K562 (cell line): Measurements from ENCODE around the gene SORT1. TPM values are rescaled to one million over a fixed set of nuclear protein-coding genes. Genes with fewer than 3 reads are reported as not detected.

Experiments
- GATAD2A ChIP-seq: fragments of 450-650 bp; IDR thresholded peaks from 2 replicates; pipeline ENCODE4 v1.6.1; 2017
- MYBL2 ChIP-seq, 2 experiments: fragments of 450-650 bp in 1 of 2; sonication (generic) in 1 of 2; formaldehyde crosslinking in 1 of 2; IDR thresholded peaks; 2 replicates each; pipeline versions ENCODE4 v1.6.1 to v1.8.1; 2017 to 2022; ENCODE audit warnings: borderline replicate concordance in 1 of 2, inconsistent platforms in 1 of 2, low read depth in 1 of 2, mild to moderate bottlenecking in 1 of 2, missing genetic modification reagents in 1 of 2, moderate library complexity in 1 of 2
- ZBTB11 ChIP-seq, 3 experiments: fragments of 200-800 bp in 1 of 3; fragments of 250-450 bp in 1 of 3; fragments of 450-650 bp in 1 of 3; sonication (Bioruptor Pico) in 1 of 3; sonication (Bioruptor generic) in 1 of 3; formaldehyde crosslinking in 1 of 3; IDR thresholded peaks; 2 replicates each; pipeline versions ENCODE4 v1.6.1 to v1.8.0; 2016 to 2022; ENCODE audit warnings: mild to moderate bottlenecking in 2 of 3, missing genetic modification characterization in 2 of 3, missing compliant biosample characterization in 1 of 3, moderate library complexity in 1 of 3
- ZFP30 ChIP-seq: fragments of 250-450 bp; sonication (Bioruptor Pico); IDR thresholded peaks from 2 replicates; pipeline ENCODE4 v1.8.0; 2022; ENCODE audit warnings: moderate library complexity, mild to moderate bottlenecking, inconsistent platforms, borderline replicate concordance
- ZNF232 ChIP-seq: sonication (generic); formaldehyde crosslinking; IDR thresholded peaks from 2 replicates; pipeline ENCODE4 v1.8.0; 2022; ENCODE audit warnings: mild to moderate bottlenecking, missing genetic modification reagents
- polyA plus RNA-seq, 8 experiments: library from polyadenylated mRNA; depleted of rRNA in 4 of 8; stranded (reverse) in 5 of 8; unstranded in 3 of 8; fragments of >200 nt; fragmentation: Nextera tagmentation in 2 of 8; fragmentation: Illumina TruSeq in 1 of 8; extraction: Ambion mirVana in 2 of 8; extraction: Trizol in 1 of 8; gene quantifications; 2 replicates each; pipeline versions ENCODE4 v1.2.1 to v1.2.3, GENCODE V29; 2011 to 2014; ENCODE audit warnings: inconsistent platforms in 1 of 8, missing spikeins in 1 of 8
- total RNA-seq, 7 experiments: library from RNA; depleted of rRNA in 6 of 7; stranded (reverse); fragments of >200 nt in 6 of 7; fragmentation: Illumina TruSeq in 2 of 7; extraction: Trizol in 2 of 7; gene quantifications; 2 replicates each; pipeline versions ENCODE4 v1.2.1 to v1.2.3, GENCODE V29; 2011 to 2021; ENCODE audit warnings: low replicate concordance in 1 of 7

Gene SORT1
- total and polyA plus RNA-seq, 9 of the 15 experiments (the other 6 are each of a cell fraction or from before 2014, with no cell fraction given) = 27.4 to 112 (median 65.0) TPM

- peak in 1 of 3 experiments; percentile 56; a peak in 1 of 6 replicates for TF ChIP-seq ZBTB11 (CRISPR knock-in tag; IDR thresholded peaks at IDR 0.05)
- no peak for TF ChIP-seq ZFP30 (CRISPR knock-in tag)
- TF ChIP-seq GATAD2A = no peak
- TF ChIP-seq ZNF232 = no peak
- no peak for TF ChIP-seq MYBL2 (IDR thresholded peaks at IDR 0.05; ENCODE audit: low read depth)
- TF ChIP-seq MYBL2 (CRISPR knock-in tag; IDR thresholded peaks at IDR 0.05; ENCODE audit: borderline replicate concordance) = no peak
- TF ChIP-seq, all 486 proteins: peak for 40
These were observed 113.7 kb downstream of the SORT1 start (continued) for GRCh38 chr1:109283748-109284600.
